Epithelial cell of proximal tubule (primary cell): Measurements from ENCODE around the gene OSBP2. TPM values are rescaled to one million over a fixed set of nuclear protein-coding genes. Genes with fewer than 3 reads are reported as not detected.

ENCODE experiments used
- DNase-seq: peaks from one replicate; pipeline ENCODE4 v3.0.0-alpha.2; 2011; ENCODE audit warnings: low read depth
- H3K4me3 ChIP-seq: 2 replicates; pipeline ENCODE4 v1.5.1; 2011; ENCODE audit warnings: low read depth, mild to moderate bottlenecking, low read length
- CTCF ChIP-seq: conservative IDR thresholded peaks from 2 replicates; pipeline ENCODE4 v1.5.1; 2012; ENCODE audit warnings: low read depth, mild to moderate bottlenecking, low read length
- total RNA-seq: library from RNA; depleted of rRNA; stranded (reverse); fragments of >200 nt; gene quantifications from 2 replicates; pipeline ENCODE4 v1.2.3, GENCODE V29; 2015

The OSBP2 gene
- total RNA-seq, 1 donor from 2014 or later = 1.3 TPM

GRCh38 chr22:30871391-30872284 is 177.0 kb downstream of the OSBP2 start:
- TF ChIP-seq CTCF = no peak
- no peak for DNase-seq
- H3K4me3 ChIP-seq = no peak overlapping the region

GRCh38 chr22:30872285-30873041 is 177.8 kb downstream of the OSBP2 start:
- no peak for TF ChIP-seq CTCF
- no peak for DNase-seq
- no peak overlapping the region for H3K4me3 ChIP-seq

GRCh38 chr22:30873086-30873650 is 178.5 kb downstream of the OSBP2 start:
- DNase-seq = no peak
- H3K4me3 ChIP-seq = no peak overlapping the region
- TF ChIP-seq CTCF = no peak

- DNase-seq = no peak
- H3K4me3 ChIP-seq = no peak overlapping the region
- no peak for TF ChIP-seq CTCF
Measured at GRCh38 chr22:30873661-30874060, 179.0 kb downstream of the OSBP2 start.

GRCh38 chr22:30874431-30875370 is 180.0 kb downstream of the OSBP2 start:
- H3K4me3 ChIP-seq = no peak overlapping the region
- TF ChIP-seq CTCF = no peak
- DNase-seq = no peak
